Activated CD4-positive, alpha-beta T cell treated with anti-CD3 and anti-CD28 coated beads, Interleukin-2, Interleukin-4, amounts not matched to agents 100 ng/mL and 50 ng/mL, durations not matched to agents 16 hours and 8 hours (primary cell): ENCODE results near the gene ST6GAL1.
"Not testable (repeated sequence)": the region's sequence is repeated elsewhere in the genome, so short reads cannot be mapped to it uniquely, and the experiment has no call there.

Experiments
- DNase-seq: peaks from one replicate; pipeline ENCODE4 v3.0.0-alpha.2; 2020; ENCODE audit warnings: low spot score

ST6GAL1 gene

GRCh38 chr3:187046033-187046432 lies 115.7 kb downstream of the ST6GAL1 start:
- DNase-seq, result no peak

- DNase-seq, result no peak
Observed at GRCh38 chr3:187049462-187050101, 119.3 kb downstream of the ST6GAL1 start.

GRCh38 chr3:187051066-187051465 lies 120.7 kb downstream of the ST6GAL1 start:
- no peak for DNase-seq

- DNase-seq, result no peak
Observed at GRCh38 chr3:187051724-187052366, 121.5 kb downstream of the ST6GAL1 start.

- not testable (repeated sequence) for DNase-seq
Observed at GRCh38 chr3:187052427-187052826, 122.1 kb downstream of the ST6GAL1 start.

- not testable (repeated sequence) for DNase-seq
Observed at GRCh38 chr3:187054433-187054832, 124.1 kb downstream of the ST6GAL1 start.

- not testable (repeated sequence) for DNase-seq
Observed at GRCh38 chr3:187057803-187058202, 127.5 kb downstream of the ST6GAL1 start.

- no peak for DNase-seq
Observed at GRCh38 chr3:187061748-187062147, 131.4 kb downstream of the ST6GAL1 start.

GRCh38 chr3:187062526-187063177 lies 132.3 kb downstream of the ST6GAL1 start:
- no peak for DNase-seq

- DNase-seq, result peak; percentile 34
Observed at GRCh38 chr3:187063286-187064121, 133.2 kb downstream of the ST6GAL1 start.

GRCh38 chr3:187064210-187065115 lies 134.1 kb downstream of the ST6GAL1 start:
- no peak for DNase-seq

GRCh38 chr3:187066228-187066995 lies 136.1 kb downstream of the ST6GAL1 start:
- DNase-seq, result peak; percentile 39

- DNase-seq, result no peak
Observed at GRCh38 chr3:187068787-187069186, 138.5 kb downstream of the ST6GAL1 start.

- no peak for DNase-seq
Observed at GRCh38 chr3:187069857-187070516, 139.7 kb downstream of the ST6GAL1 start.

- no peak for DNase-seq
Observed at GRCh38 chr3:187072102-187072501, 141.8 kb downstream of the ST6GAL1 start.

GRCh38 chr3:187072511-187072910 lies 142.2 kb downstream of the ST6GAL1 start:
- no peak for DNase-seq

- no peak for DNase-seq
Observed at GRCh38 chr3:187073581-187074098, 143.3 kb downstream of the ST6GAL1 start.

GRCh38 chr3:187074846-187075245 lies 144.5 kb downstream of the ST6GAL1 start:
- DNase-seq, result no peak

GRCh38 chr3:187076297-187076696 lies 146.0 kb downstream of the ST6GAL1 start:
- no peak for DNase-seq

- no peak for DNase-seq
Observed at GRCh38 chr3:187077085-187077484, 146.8 kb downstream of the ST6GAL1 start.
